HG02852 (cell line): ENCODE measurements around the gene CRACR2B.

ENCODE experiments used
- ATAC-seq: cut with Tn5 transposase; IDR thresholded peaks from one replicate; pipeline ENCODE4 v1.9.1; 2021; ENCODE audit warnings: mild to moderate bottlenecking, moderate library complexity; ENCODE audit not compliant: unreplicated experiment

The CRACR2B gene

DNA sequence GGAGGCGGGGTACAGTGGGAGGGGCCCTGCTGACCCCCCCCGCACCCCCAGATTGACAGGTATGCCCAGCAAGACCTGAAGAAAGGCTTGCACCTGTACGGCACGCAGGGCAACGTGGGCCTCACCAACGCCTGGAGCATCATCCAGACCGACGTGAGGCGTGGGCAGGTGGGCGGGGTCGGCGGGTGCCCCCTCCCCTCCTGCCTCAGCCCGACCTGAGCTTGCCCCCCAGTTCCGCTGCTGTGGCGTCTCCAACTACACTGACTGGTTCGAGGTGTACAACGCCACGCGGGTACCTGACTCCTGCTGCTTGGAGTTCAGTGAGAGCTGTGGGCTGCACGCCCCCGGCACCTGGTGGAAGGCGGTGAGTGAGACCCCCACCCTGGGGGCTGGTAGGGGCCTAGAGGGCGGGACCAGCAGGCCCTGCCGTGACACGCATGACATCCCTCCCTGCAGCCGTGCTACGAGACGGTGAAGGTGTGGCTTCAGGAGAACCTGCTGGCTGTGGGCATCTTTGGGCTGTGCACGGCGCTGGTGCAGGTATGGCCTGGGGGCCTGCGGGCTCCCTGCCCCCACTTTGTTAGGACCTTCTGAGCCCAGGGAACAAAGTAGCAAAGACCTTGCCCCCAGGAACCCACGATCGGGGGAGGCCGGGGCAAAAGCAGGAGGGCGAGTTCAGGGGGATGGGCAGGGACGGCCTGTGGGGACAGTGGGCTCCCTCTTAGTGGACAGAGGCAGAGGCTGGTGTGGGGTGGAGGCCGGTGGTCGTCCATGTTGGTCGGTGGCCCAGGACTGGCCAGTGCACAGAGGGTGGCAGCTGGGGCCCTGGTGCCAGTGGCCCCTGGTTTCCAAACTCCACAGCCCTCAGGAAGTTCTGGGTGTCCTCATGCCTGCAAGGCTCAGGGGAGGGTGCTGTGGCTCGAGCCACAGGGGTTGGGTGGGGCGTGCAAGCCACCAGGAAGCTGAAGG is 38.0 kb downstream of the CRACR2B start:
- no peak for ATAC-seq

GRCh38 chr11:866481-866880 is 38.8 kb downstream of the CRACR2B start:
- ATAC-seq: no peak

DNA sequence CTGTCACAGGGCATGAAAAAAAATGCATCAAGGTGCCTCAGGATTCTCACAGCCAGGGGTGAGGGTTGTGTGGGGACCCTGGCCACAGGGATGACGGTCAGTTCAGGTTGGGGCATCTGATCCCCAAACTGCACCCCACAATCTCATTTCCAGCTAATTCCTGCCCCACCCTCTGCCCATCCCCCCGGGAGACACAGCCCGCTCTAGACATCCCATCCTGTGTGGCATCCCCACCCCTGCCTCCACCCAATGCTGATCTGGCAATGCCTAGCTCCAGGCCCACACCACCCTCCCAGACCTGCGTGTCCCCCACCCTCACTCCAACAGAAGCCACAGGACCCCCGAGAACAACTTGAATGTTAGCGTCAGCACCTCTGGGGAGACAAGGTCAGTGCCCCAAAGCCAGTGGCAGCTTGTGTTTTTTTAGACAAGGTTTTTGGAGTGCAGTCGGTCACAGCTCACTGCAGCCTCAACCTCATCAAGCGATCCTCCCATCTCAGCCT is 40.2 kb downstream of the CRACR2B start:
- ATAC-seq: no peak

- no peak for ATAC-seq
Observed at GRCh38 chr11:868394-868793, 40.7 kb downstream of the CRACR2B start.

- ATAC-seq: no peak
Observed at GRCh38 chr11:868802-869201, 41.1 kb downstream of the CRACR2B start.

- ATAC-seq: no peak
Observed at GRCh38 chr11:869399-870126, 41.8 kb downstream of the CRACR2B start.

- ATAC-seq: no peak
Observed at GRCh38 chr11:870127-870413, 42.4 kb downstream of the CRACR2B start.

- no peak for ATAC-seq
Observed at GRCh38 chr11:870418-870817, 42.7 kb downstream of the CRACR2B start.

DNA sequence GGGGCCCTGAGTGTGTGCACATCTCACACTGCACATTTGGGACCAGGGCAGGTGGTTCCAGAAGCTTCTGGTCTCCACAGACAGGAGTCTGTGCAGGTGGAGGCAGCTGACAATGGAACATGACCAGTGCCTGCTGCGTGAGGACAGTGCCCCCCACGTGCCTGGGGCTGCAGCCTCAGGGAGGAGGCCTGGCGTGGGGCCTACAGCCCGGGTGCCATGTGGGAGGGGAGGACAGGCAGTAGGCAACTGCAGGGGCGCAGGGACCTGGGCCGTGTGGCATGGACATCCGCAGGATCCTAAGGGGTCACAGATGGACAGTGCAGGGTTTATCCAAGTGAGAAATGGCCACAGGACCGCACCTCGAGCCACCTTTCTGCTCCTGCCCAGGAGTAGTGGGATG is 43.8 kb downstream of the CRACR2B start:
- ATAC-seq: no peak

- no peak for ATAC-seq
Observed at GRCh38 chr11:872799-873198, 45.1 kb downstream of the CRACR2B start.

DNA sequence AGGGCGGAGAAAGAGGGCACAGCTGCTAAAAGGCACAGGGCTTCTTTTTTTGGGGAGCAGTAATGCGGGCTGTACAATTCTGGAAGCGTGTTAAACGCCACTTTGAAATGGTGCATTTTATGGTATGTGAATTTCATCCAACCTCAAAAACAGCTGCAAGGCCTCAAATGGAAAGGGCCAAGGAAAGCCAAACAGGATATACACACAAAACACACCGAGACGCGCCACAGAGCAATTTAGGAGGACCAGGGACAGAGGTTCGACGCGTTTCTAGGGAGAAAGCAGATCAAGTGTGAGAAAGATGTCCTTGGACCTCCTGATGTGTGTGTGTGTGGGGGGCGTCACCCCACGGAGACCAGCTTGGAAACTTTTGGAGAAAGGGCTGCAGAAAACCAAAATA is 46.0 kb downstream of the CRACR2B start:
- no peak for ATAC-seq

DNA sequence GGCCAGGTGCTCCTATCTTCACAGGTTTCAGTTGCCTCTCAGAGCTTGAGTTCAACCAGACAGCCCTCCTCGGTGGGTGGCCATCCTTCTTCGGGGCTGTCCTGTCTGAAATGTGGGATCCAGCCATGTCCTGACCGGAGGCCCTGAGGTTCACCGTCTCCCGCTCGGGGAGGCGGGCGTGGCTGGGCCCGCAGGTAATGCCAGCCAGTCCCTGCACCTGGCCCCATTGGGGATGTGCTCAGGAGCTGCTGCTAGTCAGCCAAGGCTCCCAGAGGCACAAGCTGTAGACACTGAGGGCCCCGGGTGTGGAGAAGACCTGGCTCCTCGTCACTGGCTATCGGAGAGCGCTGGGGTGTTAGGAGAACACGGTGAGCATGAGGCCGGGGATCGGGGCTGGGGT is 47.5 kb downstream of the CRACR2B start:
- no peak for ATAC-seq

DNA sequence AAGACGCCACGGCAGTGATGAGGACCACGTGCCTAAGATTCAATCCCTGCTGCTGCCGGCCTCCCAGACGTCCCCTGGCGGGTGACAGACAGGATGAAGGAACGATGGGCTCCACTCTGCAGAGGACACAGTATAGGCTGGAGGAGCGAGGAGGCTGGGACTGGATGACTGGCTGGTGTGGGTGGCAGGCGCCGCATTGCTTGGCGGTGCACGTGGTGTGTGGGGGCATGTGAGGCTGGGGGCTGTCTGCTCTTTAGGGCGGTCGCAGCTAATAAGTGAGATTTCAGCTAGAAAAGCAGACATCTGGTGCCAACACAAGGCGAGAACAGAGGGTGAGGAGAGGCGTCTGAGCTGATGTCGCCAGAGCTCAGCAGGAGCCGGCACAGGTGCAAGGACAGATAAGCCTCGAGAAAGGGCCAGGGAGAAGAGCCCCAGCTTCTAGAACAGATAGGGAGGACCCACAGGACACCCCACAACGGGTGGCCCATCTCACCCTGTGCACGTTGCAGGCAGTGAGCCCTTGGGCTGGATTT is 48.1 kb downstream of the CRACR2B start:
- no peak for ATAC-seq

DNA sequence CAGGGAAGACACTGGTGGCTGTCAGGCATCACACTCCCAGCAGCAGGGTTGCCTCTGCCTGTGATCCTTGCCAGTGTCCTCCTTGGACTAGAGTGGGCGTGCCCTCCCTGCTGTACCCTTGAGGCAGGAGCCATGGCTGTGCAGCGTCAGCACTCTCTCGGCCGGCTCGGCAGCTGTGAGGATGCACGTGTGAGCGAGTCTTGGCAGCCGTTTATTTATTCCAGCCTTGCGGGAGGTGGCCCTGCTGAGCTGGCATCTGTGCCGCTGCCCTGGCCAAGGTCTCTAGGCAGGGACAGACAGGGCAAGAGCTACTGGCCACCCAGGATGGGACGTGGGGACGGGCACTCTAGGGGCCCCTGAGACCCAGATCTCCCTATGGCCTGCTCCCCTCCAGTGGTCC is 48.8 kb downstream of the CRACR2B start:
- no peak for ATAC-seq

DNA sequence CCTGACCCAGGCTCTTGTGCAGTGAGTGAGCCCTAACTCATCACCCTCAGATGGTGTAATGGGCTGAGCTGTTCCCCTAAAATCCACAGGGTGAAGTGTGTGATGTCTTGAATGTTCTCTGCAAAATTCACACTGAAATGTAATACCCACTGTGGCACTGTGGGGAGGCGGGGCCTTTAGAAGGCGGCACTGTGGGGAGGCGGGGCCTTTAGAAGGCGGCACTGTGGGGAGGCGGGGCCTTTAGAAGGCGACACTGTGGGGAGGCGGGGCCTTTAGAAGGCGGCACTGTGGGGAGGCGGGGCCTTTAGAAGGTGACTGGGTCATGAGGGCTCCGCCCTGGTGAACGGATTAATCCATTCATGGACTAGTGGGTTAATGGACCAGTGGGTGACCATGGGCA is 49.8 kb downstream of the CRACR2B start:
- no peak for ATAC-seq

GRCh38 chr11:880447-880846 is 52.7 kb downstream of the CRACR2B start:
- no peak for ATAC-seq
